HG02852 (cell line): ENCODE results near the gene ZHX3.
A peak's percentile ranks its signal among the peaks of the same experiment; 100 is the strongest.
"Not testable (repeated sequence)": the region's sequence is repeated elsewhere in the genome, so short reads cannot be mapped to it uniquely, and the experiment has no call there.

ENCODE experiments used
- ATAC-seq: cut with Tn5 transposase; IDR thresholded peaks from one replicate; pipeline ENCODE4 v1.9.1; 2021; ENCODE audit warnings: mild to moderate bottlenecking, moderate library complexity; ENCODE audit not compliant: unreplicated experiment

ZHX3 gene

GRCh38 chr20:41264819-41265218 is 52.7 kb downstream of the ZHX3 start:
- no peak for ATAC-seq

GRCh38 chr20:41261790-41262717 is 55.5 kb downstream of the ZHX3 start:
- no peak for ATAC-seq

- ATAC-seq: no peak
These were observed 56.3 kb downstream of the ZHX3 start for GRCh38 chr20:41261260-41261659.

GRCh38 chr20:41260734-41261220 is 56.8 kb downstream of the ZHX3 start:
- no peak for ATAC-seq

- ATAC-seq: no peak
These were observed 58.2 kb downstream of the ZHX3 start for GRCh38 chr20:41259309-41259708.

- ATAC-seq: no peak
These were observed 59.1 kb downstream of the ZHX3 start for GRCh38 chr20:41258474-41258873.

- ATAC-seq: no peak
These were observed 61.0 kb downstream of the ZHX3 start for GRCh38 chr20:41256516-41256915.

DNA sequence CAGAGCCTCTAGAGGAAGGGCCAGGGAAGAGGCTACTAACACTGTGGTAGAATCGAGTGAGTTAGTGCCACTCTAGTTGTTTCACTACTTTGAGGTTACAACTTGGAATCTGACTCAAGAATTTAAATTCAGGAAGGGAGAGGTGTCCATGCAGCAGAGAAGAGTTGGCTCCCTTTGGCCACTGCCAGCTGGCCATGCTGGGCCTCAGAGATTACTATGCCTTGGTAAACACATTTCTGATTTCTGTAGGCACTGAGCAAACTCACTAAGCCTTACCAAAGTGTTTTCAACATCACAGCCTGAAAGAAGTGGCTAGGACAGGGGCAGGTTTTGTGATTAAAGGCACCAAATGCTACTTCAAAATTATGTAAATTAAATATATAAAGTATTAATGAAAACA is 61.9 kb downstream of the ZHX3 start:
- ATAC-seq: no peak

GRCh38 chr20:41249411-41250281 is 67.9 kb downstream of the ZHX3 start:
- ATAC-seq: peak; percentile 82

GRCh38 chr20:41248368-41249024 is 69.0 kb downstream of the ZHX3 start:
- no peak for ATAC-seq

GRCh38 chr20:41247523-41248367 is 69.8 kb downstream of the ZHX3 start:
- ATAC-seq: no peak

- no peak for ATAC-seq
These were observed 72.3 kb downstream of the ZHX3 start for GRCh38 chr20:41245086-41245707.

DNA sequence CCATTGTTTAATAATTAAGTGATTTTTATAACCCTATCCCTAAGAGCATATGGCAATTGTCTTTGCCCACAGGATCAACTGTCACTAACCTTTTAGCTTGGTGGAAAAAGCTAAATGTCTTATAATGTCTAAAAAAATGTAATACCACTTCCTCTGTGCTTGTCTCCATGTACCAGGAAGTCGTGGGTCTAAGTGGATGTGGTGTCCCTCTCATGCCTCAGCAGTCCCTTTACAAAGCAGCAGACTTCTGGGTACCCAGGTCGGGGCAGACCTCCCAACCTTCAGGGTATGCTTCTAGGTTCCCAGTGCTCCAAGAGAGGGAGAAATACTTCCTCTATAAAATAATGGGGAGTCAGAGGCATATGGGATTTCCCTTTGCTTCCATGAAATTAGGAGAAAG is 74.7 kb downstream of the ZHX3 start:
- ATAC-seq: no peak

DNA sequence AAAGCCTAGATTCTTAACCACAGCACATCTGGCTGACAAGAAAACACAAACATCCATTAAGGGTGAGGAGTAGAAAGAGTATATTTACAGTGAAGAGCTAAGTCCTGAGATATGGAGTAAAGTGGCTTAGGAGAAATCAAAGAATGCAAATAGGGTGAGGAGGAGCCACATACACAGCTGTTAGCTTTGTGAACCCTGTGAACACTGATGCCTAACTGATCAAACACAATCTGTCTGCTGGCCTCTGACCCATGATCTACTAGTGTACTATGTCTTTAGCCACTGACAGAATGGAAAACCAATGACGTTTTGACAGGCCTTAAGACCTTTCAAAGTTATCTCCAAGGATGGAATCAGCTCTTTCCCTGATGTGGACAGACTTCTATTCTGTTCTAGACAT is 75.2 kb downstream of the ZHX3 start:
- no peak for ATAC-seq

GRCh38 chr20:41237233-41237632 is 80.3 kb downstream of the ZHX3 start:
- not testable (repeated sequence) for ATAC-seq

DNA sequence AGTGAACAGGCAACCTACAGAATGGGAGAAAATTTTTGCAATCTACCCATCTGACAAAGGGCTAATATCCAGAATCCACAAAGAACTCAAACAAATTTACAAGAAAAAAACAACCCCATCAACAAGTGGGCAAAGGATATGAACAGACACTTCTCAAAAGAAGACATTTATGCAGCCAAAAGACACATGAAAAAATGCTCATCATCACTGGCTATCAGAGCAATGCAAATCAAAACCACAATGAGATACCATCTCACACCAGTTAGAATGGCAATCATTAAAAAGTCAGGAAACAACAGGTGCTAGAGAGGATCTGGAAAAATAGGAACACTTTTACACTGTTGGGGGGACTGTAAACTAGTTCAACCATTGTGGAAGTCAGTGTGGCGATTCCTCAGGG is 80.7 kb downstream of the ZHX3 start:
- ATAC-seq: not testable (repeated sequence)

- ATAC-seq: no peak
These were observed 83.0 kb downstream of the ZHX3 start for GRCh38 chr20:41234546-41234945.

DNA sequence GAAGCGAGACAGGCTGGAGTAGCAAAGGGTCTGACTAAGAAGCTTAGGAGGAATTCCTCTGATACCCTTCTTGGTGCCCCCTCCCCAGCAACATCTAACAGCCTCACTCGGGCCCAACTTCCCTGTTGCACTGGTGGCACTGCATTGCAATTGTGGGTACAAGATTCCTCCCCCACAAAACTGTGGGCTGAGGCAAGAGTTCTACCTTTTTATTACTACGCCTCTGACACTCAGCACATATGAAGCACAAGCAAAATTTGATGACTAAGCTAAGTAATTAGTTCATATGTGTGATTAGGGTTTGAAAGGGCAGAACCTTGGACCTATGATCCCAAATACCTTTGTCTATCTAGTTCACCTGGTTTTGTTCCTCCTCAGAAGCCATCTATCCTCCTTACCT is 83.5 kb downstream of the ZHX3 start:
- no peak for ATAC-seq

- no peak for ATAC-seq
These were observed 84.3 kb downstream of the ZHX3 start for GRCh38 chr20:41232973-41233926.
